H1 (cell line): ENCODE measurements around the gene FOXN3. TPM values are rescaled to one million over a fixed set of nuclear protein-coding genes. Genes with fewer than 3 reads are reported as not detected.

Source experiments
- ASH2L ChIP-seq: fragments of 200-600, 300-600 bp; sonication (generic); IDR thresholded peaks from one replicate; pipeline ENCODE4 v1.7.1; 2017; ENCODE audit warnings: low read length
- CHD7 ChIP-seq: fragments of 300-600 bp; sonication (generic); IDR thresholded peaks from 2 replicates; pipeline ENCODE4 v1.7.1; 2012; ENCODE audit warnings: low read length, moderate library complexity, mild to moderate bottlenecking, inconsistent platforms; ENCODE audit not compliant: insufficient replicate concordance
- CTCF ChIP-seq, 3 experiments: IDR thresholded peaks; 1 replicate in 2 of 3; 2 replicates in 1 of 3; pipeline versions ENCODE4 v1.5.1 to v1.6.1; 2011; ENCODE audit warnings: low read length in 3 of 3, mild to moderate bottlenecking in 3 of 3, inconsistent platforms in 2 of 3, low read depth in 1 of 3, moderate library complexity in 1 of 3; ENCODE audit not compliant: insufficient read depth in 1 of 3; ENCODE audit errors: control extremely low read depth in 1 of 3
- JUND ChIP-seq: IDR thresholded peaks from 2 replicates; pipeline ENCODE4 v1.6.1; 2011; ENCODE audit warnings: mild to moderate bottlenecking, improper control_type of control experiment, low read length
- KDM1A ChIP-seq: fragments of 200-600, 300-600 bp; sonication (generic); IDR thresholded peaks from 2 replicates; pipeline ENCODE4 v1.7.1; 2016; ENCODE audit warnings: mild to moderate bottlenecking, low read length, borderline replicate concordance
- POLR2A ChIP-seq, 2 experiments: IDR thresholded peaks; 1 replicate in 1 of 2; 2 replicates in 1 of 2; pipeline ENCODE4 v1.6.1; 2011; ENCODE audit warnings: low read depth in 2 of 2, low read length in 2 of 2, mild to moderate bottlenecking in 2 of 2; ENCODE audit errors: control extremely low read depth in 1 of 2
- RAD21 ChIP-seq, 2 experiments: IDR thresholded peaks in 1 of 2; conservative IDR thresholded peaks in 1 of 2; 2 replicates each; pipeline ENCODE4 v1.6.1; 2011; ENCODE audit warnings: low read depth in 2 of 2, low read length in 2 of 2, improper control_type of control experiment in 1 of 2, inconsistent platforms in 1 of 2, mild to moderate bottlenecking in 1 of 2, moderate library complexity in 1 of 2
- RXRA ChIP-seq: IDR thresholded peaks from 2 replicates; pipeline ENCODE4 v1.6.1; 2011; ENCODE audit warnings: low read depth, mild to moderate bottlenecking, low read length, moderate library complexity; ENCODE audit not compliant: insufficient read depth
- SIRT6 ChIP-seq: IDR thresholded peaks from one replicate; pipeline ENCODE4 v1.7.1; 2012; ENCODE audit warnings: low read length, inconsistent platforms
- TCF12 ChIP-seq: IDR thresholded peaks from 2 replicates; pipeline ENCODE4 v1.6.1; 2011; ENCODE audit warnings: low read depth, mild to moderate bottlenecking, low read length
- polyA plus RNA-seq, 7 experiments: library from polyadenylated mRNA; depleted of rRNA in 3 of 7; stranded (reverse) in 5 of 7; unstranded in 2 of 7; fragments of >200 nt in 5 of 7; fragments of 200-250 nt in 2 of 7; gene quantifications; 1 replicate in 5 of 7; 2 replicates in 1 of 7; 4 replicates in 1 of 7; pipeline versions ENCODE4 v1.2.1 to v1.2.3, GENCODE V29; 2011 to 2013; ENCODE audit warnings: missing spikeins in 2 of 7, mixed read lengths in 2 of 7
- total RNA-seq: library from RNA; stranded (reverse); fragmentation: NEBNext Ultra II Directional; extraction: Animal tissue kit (Norgen Biotek cat#: 25700); gene quantifications from 2 replicates; pipeline ENCODE4 v1.2.1, GENCODE V29; 2021

Gene FOXN3
- total and polyA plus RNA-seq, 2 of the 8 experiments (the other 6 are each of a cell fraction or from before 2014, with no cell fraction given), result 52.6 to 178 TPM

- no peak for TF ChIP-seq CHD7
- TF ChIP-seq ASH2L, result no peak
- TF ChIP-seq POLR2A (IDR thresholded peaks at IDR 0.05; ENCODE audit: control extremely low read depth in 1 of 2, low read depth in 2 of 2, low read length in 2 of 2), result no peak
- TF ChIP-seq RXRA, result no peak
- TF ChIP-seq RAD21 (IDR thresholded peaks at IDR 0.05 in 1 of 2, conservative IDR thresholded peaks at IDR 0.05 in 1 of 2; ENCODE audit: low read depth in 2 of 2, low read length in 2 of 2), result no peak
- no peak for TF ChIP-seq CTCF (IDR thresholded peaks at IDR 0.05; ENCODE audit: control extremely low read depth in 1 of 3, insufficient read depth in 1 of 3, low read depth in 1 of 3, low read length in 3 of 3)
- no peak for TF ChIP-seq KDM1A
- no peak for TF ChIP-seq SIRT6
- no peak for TF ChIP-seq JUND
- TF ChIP-seq TCF12, result no peak
These were observed 171.2 kb downstream of the FOXN3 start (continued) for GRCh38 chr14:89245802-89246201.
